A673 (cell line): ENCODE data around the gene S100A9. TPM values are rescaled to one million over a fixed set of nuclear protein-coding genes. Genes with fewer than 3 reads are reported as not detected.

Experiments
- BruUV-seq: library from RNA; stranded (reverse); fragments of 400-500 nt; replicated peaks from 2 replicates; lab custom pipeline; 2021; lab: Mats Ljungman, UMichigan
- CTCF ChIA-PET: fragments of 300-600 bp; sonication (Branson Sonifier 250); formaldehyde crosslinking; loops from one replicate; lab custom pipeline; 2022; ENCODE audit warnings: antibody characterized with exemption; lab: Charles Lee
- POLR2A ChIA-PET: fragments of 300-600 bp; sonication (Branson Sonifier 250); formaldehyde crosslinking; loops from one replicate; lab custom pipeline; 2022; ENCODE audit warnings: antibody characterized with exemption; ENCODE audit not compliant: low non-redundant PET; lab: Charles Lee
- DNase-seq: peaks from one replicate; pipeline ENCODE4 v3.0.0-alpha.2; 2015; ENCODE audit warnings: low spot score
- H3K27ac ChIP-seq: fragments of 200-600 bp; sonication (generic); 2 replicates; pipeline ENCODE4 v1.5.1; 2016; ENCODE audit warnings: mixed run types, low read depth, mild to moderate bottlenecking, mixed read lengths, antibody characterized with exemption, low read length; ENCODE audit not compliant: poor library complexity, severe bottlenecking
- H3K27me3 ChIP-seq: fragments of 200-600 bp; sonication (generic); replicated peaks from 2 replicates; pipeline ENCODE4 v1.6.1; 2017; ENCODE audit warnings: mixed run types, low read depth, mild to moderate bottlenecking, mixed read lengths, antibody characterized with exemption, low read length; ENCODE audit not compliant: insufficient read depth, poor library complexity
- H3K36me3 ChIP-seq: fragments of 200-600 bp; sonication (generic); 2 replicates; pipeline ENCODE4 v1.6.1; 2016; ENCODE audit warnings: mixed run types, mild to moderate bottlenecking, mixed read lengths, antibody characterized with exemption, low read length; ENCODE audit not compliant: insufficient read depth, poor library complexity, severe bottlenecking
- H3K4me1 ChIP-seq: fragments of 200-600 bp; sonication (generic); 2 replicates; pipeline ENCODE4 v1.6.1; 2017; ENCODE audit warnings: mixed run types, mild to moderate bottlenecking, mixed read lengths, antibody characterized with exemption, low read length; ENCODE audit not compliant: insufficient read depth, poor library complexity, severe bottlenecking
- H3K4me3 ChIP-seq: fragments of 200-600 bp; sonication (generic); 2 replicates; pipeline ENCODE4 v1.5.1; 2016; ENCODE audit warnings: low read depth, mixed run types, mild to moderate bottlenecking, mixed read lengths, low read length; ENCODE audit not compliant: poor library complexity, severe bottlenecking
- H3K9me3 ChIP-seq: fragments of 200-600 bp; sonication (generic); 2 replicates; pipeline ENCODE4 v1.6.1; 2016; ENCODE audit warnings: mixed run types, low read depth, mild to moderate bottlenecking, mixed read lengths, antibody characterized with exemption, low read length; ENCODE audit not compliant: poor library complexity, severe bottlenecking
- EZH2 ChIP-seq: fragments of 200-600 bp; sonication (generic); IDR thresholded peaks from 2 replicates; pipeline ENCODE4 v1.6.1; 2017; ENCODE audit warnings: borderline replicate concordance, low read depth, mild to moderate bottlenecking, mixed read lengths, antibody characterized with exemption, low read length; ENCODE audit not compliant: poor library complexity, severe bottlenecking
- intact Hi-C: fragments of 100-400 bp; cut with micrococcal nuclease; formaldehyde crosslinking; loops from one replicate; pipeline ENCODE4 v1.10.0; 2022; ENCODE audit not compliant: unreplicated experiment
- total RNA-seq: library from RNA; stranded (reverse); gene quantifications from 2 replicates; pipeline ENCODE4 v1.2.3, GENCODE V29; 2021
- TF ChIP-seq, protein P1 (sequence below): fragments of 300-800, 200-600 bp; sonication (generic); conservative IDR thresholded peaks from 2 replicates; pipeline ENCODE4 v1.5.1; 2017; ENCODE audit warnings: low read depth, mild to moderate bottlenecking, antibody characterized with exemption, low read length, moderate library complexity, mixed read lengths

Gene S100A9
- total RNA-seq, 1 experiment from 2014 or later: not detected

- CTCF ChIA-PET: no interaction called here
- POLR2A ChIA-PET: no interaction called here
- no TSS peak for BruUV-seq
- H3K27me3 ChIP-seq: peaks cover 71% of the 10 kb centered on the region
- no peak for DNase-seq
- H3K9me3 ChIP-seq: no peaks in the 10 kb centered on the region
- no peak overlapping the region for H3K4me3 ChIP-seq
- no peaks in the 10 kb centered on the region for H3K4me1 ChIP-seq
- no peaks in the 10 kb centered on the region for H3K36me3 ChIP-seq
- no peak for TF ChIP-seq EZH2
- TF ChIP-seq, protein P1, sequence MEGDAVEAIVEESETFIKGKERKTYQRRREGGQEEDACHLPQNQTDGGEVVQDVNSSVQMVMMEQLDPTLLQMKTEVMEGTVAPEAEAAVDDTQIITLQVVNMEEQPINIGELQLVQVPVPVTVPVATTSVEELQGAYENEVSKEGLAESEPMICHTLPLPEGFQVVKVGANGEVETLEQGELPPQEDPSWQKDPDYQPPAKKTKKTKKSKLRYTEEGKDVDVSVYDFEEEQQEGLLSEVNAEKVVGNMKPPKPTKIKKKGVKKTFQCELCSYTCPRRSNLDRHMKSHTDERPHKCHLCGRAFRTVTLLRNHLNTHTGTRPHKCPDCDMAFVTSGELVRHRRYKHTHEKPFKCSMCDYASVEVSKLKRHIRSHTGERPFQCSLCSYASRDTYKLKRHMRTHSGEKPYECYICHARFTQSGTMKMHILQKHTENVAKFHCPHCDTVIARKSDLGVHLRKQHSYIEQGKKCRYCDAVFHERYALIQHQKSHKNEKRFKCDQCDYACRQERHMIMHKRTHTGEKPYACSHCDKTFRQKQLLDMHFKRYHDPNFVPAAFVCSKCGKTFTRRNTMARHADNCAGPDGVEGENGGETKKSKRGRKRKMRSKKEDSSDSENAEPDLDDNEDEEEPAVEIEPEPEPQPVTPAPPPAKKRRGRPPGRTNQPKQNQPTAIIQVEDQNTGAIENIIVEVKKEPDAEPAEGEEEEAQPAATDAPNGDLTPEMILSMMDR: no peak
- intact Hi-C loops: no loop called here
- H3K27ac ChIP-seq: no peak overlapping the region
Measured at GRCh38 chr1:153340356-153340755, 17.3 kb upstream of the S100A9 start.

GRCh38 chr1:153341431-153341934 lies 16.2 kb upstream of the S100A9 start:
- ChIA-PET CTCF (no interaction called here), POLR2A (no interaction called here)
- no TSS peak for BruUV-seq
- Histone ChIP-seq H3K36me3 (no peaks in the 10 kb centered on the region), H3K9me3 (no peaks in the 10 kb centered on the region), H3K27ac (no peak overlapping the region), H3K4me3 (no peak overlapping the region), H3K4me1 (no peaks in the 10 kb centered on the region), H3K27me3 (peaks cover 81% of the 10 kb centered on the region)
- no peak for DNase-seq
- intact Hi-C loops: no loop called here
- TF ChIP-seq EZH2: no peak
- TF ChIP-seq, protein P1: no peak

- ChIA-PET POLR2A (no interaction called here), CTCF (no interaction called here)
- Histone ChIP-seq H3K27ac (no peak overlapping the region), H3K9me3 (no peaks in the 10 kb centered on the region), H3K36me3 (no peaks in the 10 kb centered on the region), H3K27me3 (peaks cover 83% of the 10 kb centered on the region), H3K4me1 (no peaks in the 10 kb centered on the region), H3K4me3 (no peak overlapping the region)
- TF ChIP-seq EZH2: no peak
- TF ChIP-seq, protein P1: no peak
- no peak for DNase-seq
- BruUV-seq: no TSS peak
- intact Hi-C loops: no loop called here
Measured at GRCh38 chr1:153342178-153342577, 15.5 kb upstream of the S100A9 start.
